Lower leg skin (tissue), 4 donors: ENCODE results near the gene EXOSC10. TPM values are rescaled to one million over a fixed set of nuclear protein-coding genes. Genes with fewer than 3 reads are reported as not detected.

Experiments used
- DNase-seq, 2 donors: peaks; one replicate each; pipeline ENCODE4 v3.0.0-alpha.2; 2019; ENCODE audit warnings: low spot score in 2 of 2
- H3K4me3 ChIP-seq: fragments of 200-600 bp; sonication (generic); 2 replicates; pipeline ENCODE4 v1.5.1; 2017; ENCODE audit warnings: mild to moderate bottlenecking, low read depth; ENCODE audit not compliant: poor library complexity, severe bottlenecking
- CTCF ChIP-seq, 3 donors: fragments of 450-650 bp; IDR thresholded peaks; one replicate each; pipeline ENCODE4 v1.5.1; 2016; ENCODE audit warnings: antibody characterized with exemption in 3 of 3, mild to moderate bottlenecking in 3 of 3, moderate library complexity in 2 of 3
- POLR2A ChIP-seq, 2 donors: fragments of 450-650 bp; IDR thresholded peaks; one replicate each; pipeline ENCODE4 v1.6.1; 2016 to 2017; ENCODE audit warnings: antibody characterized with exemption in 2 of 2, mild to moderate bottlenecking in 1 of 2, moderate library complexity in 1 of 2
- WGBS, 2 donors: methylation state at CpG; one replicate each; pipeline ENCODE4 v1.1.5; 2018; 5-methylcytosine and 5-hydroxymethylcytosine counted together
- intact Hi-C: fragments of 100-400 bp; cut with DNase I; formaldehyde crosslinking; loops from one replicate; pipeline ENCODE4 v1.15.0; 2023; ENCODE audit warnings: low total_unique reads
- total RNA-seq, 4 donors: library from RNA; depleted of rRNA; stranded (reverse); fragments of >200 nt; gene quantifications; one replicate each; pipeline ENCODE4 v1.1.0, GENCODE V29; 2016

Gene EXOSC10
- total RNA-seq, result 10 to 100 TPM; 51.8 to 78.1 (median 65.3) TPM

- peak; percentile 88 to 98 for DNase-seq
- 1% methylated on average over 27 to 56 of the region's 78 CpGs for WGBS, 2 donors
- intact Hi-C loops, result no loop called here
Measured at GRCh38 chr1:11099310-11100148, at the start of gene EXOSC10. Gene EXOSC10, minus strand, starts transcription at chr1:11099869. Its CDS starts 38 bp downstream, at chr1:11099831.

GRCh38 chr1:11147197-11147770, 47.6 kb upstream of the EXOSC10 start:
- 58 to 62% methylated on average over 4 of the region's 4 CpGs for WGBS, 2 donors
- no peak for TF ChIP-seq POLR2A (IDR thresholded peaks at IDR 0.05)
- no peak for TF ChIP-seq CTCF (IDR thresholded peaks at IDR 0.05)

More at GRCh38 chr1:11099310-11100148, at the start of gene EXOSC10:
- H3K4me3 ChIP-seq, result peak within 1 kb of the TSS; percentile 97
- TF ChIP-seq CTCF (IDR thresholded peaks at IDR 0.05) (no peak), POLR2A (IDR thresholded peaks at IDR 0.05) (no peak)

GRCh38 chr1:11145741-11146140, 46.1 kb upstream of the EXOSC10 start:
- TF ChIP-seq POLR2A (IDR thresholded peaks at IDR 0.05) (no peak), CTCF (IDR thresholded peaks at IDR 0.05) (no peak)
- intact Hi-C loops, result no loop called here
- WGBS, 2 donors, result 84 to 85% methylated on average over 6 of the region's 6 CpGs
- no peak for DNase-seq
- H3K4me3 ChIP-seq, result no peak overlapping the region

More at GRCh38 chr1:11147197-11147770, 47.6 kb upstream of the EXOSC10 start:
- no peak for DNase-seq
- intact Hi-C loops, result no loop called here
- no peak overlapping the region for H3K4me3 ChIP-seq

GRCh38 chr1:11144570-11145256, 45.0 kb upstream of the EXOSC10 start:
- intact Hi-C loops, result no loop called here
- no peak overlapping the region for H3K4me3 ChIP-seq
- TF ChIP-seq CTCF (IDR thresholded peaks at IDR 0.05), result no peak
- no peak for TF ChIP-seq POLR2A (IDR thresholded peaks at IDR 0.05)
- WGBS, 2 donors, result 60 to 63% methylated on average over 12 of the region's 12 CpGs
- peak in 1 of 2 donors; percentile 74 for DNase-seq

GRCh38 chr1:11143907-11144306, 44.2 kb upstream of the EXOSC10 start:
- intact Hi-C loops, result no loop called here
- TF ChIP-seq POLR2A (IDR thresholded peaks at IDR 0.05), result no peak
- TF ChIP-seq CTCF (IDR thresholded peaks at IDR 0.05), result no peak
- no peak for DNase-seq
- WGBS, 2 donors, result 66 to 76% methylated on average over 2 of the region's 2 CpGs
- no peak overlapping the region for H3K4me3 ChIP-seq
